Hepatocyte (in vitro differentiated cells): ENCODE data around the gene GAL3ST2.

Source experiments
- EZH2 ChIP-seq: fragments of 200-600 bp; sonication (generic); IDR thresholded peaks from 2 replicates; pipeline ENCODE4 v1.6.1; 2016; ENCODE audit warnings: antibody characterized with exemption, mild to moderate bottlenecking, borderline replicate concordance
- EZH2phosphoT487 ChIP-seq: fragments of 200-600 bp; sonication (generic); IDR thresholded peaks from one replicate; pipeline ENCODE4 v1.6.1; 2018; ENCODE audit warnings: antibody characterized with exemption, mild to moderate bottlenecking, low read depth, moderate library complexity; ENCODE audit not compliant: unreplicated experiment, severe bottlenecking
- TF ChIP-seq, protein P1 (sequence below): fragments of 200-600 bp; sonication (generic); IDR thresholded peaks from 2 replicates; pipeline ENCODE4 v1.5.1; 2016; ENCODE audit warnings: antibody characterized with exemption, mild to moderate bottlenecking; ENCODE audit not compliant: poor library complexity

- TF ChIP-seq, protein P1, sequence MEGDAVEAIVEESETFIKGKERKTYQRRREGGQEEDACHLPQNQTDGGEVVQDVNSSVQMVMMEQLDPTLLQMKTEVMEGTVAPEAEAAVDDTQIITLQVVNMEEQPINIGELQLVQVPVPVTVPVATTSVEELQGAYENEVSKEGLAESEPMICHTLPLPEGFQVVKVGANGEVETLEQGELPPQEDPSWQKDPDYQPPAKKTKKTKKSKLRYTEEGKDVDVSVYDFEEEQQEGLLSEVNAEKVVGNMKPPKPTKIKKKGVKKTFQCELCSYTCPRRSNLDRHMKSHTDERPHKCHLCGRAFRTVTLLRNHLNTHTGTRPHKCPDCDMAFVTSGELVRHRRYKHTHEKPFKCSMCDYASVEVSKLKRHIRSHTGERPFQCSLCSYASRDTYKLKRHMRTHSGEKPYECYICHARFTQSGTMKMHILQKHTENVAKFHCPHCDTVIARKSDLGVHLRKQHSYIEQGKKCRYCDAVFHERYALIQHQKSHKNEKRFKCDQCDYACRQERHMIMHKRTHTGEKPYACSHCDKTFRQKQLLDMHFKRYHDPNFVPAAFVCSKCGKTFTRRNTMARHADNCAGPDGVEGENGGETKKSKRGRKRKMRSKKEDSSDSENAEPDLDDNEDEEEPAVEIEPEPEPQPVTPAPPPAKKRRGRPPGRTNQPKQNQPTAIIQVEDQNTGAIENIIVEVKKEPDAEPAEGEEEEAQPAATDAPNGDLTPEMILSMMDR: no peak
- TF ChIP-seq EZH2 (no peak), EZH2phosphoT487 (no peak)
Observed at GRCh38 chr2:241816431-241817121, 40.0 kb downstream of the GAL3ST2 start.
